Right lobe of liver (tissue), 6 donors: ENCODE results near the gene FAH. TPM values are rescaled to one million over a fixed set of nuclear protein-coding genes. Genes with fewer than 3 reads are reported as not detected.

ENCODE experiments used
- ATAC-seq, 4 donors: fragments of 200-7000 bp; cut with Tn5 transposase; one replicate each; pipeline ENCODE4 v1.9.1; 2020; ENCODE audit warnings: mild to moderate bottlenecking in 4 of 4, moderate library complexity in 4 of 4
- DNase-seq, 3 donors: peaks; one replicate each; pipeline ENCODE4 v3.0.0-alpha.2; 2020
- H3K27ac ChIP-seq, 3 donors: fragments of 200-600 bp; one replicate each; pipeline ENCODE4 v1.8.0; 2022
- H3K27me3 ChIP-seq, 2 donors: fragments of 200-600 bp; one replicate each; pipeline ENCODE4 v1.8.0; 2022
- H3K36me3 ChIP-seq, 4 donors: fragments of 200-600 bp; sonication (generic) in 1 of 4; one replicate each; pipeline versions ENCODE4 v1.5.1 to v1.8.0; 2017 to 2022; ENCODE audit warnings: control low read depth in 1 of 4
- H3K4me1 ChIP-seq, 4 donors: fragments of 200-600 bp; sonication (generic) in 1 of 4; one replicate each; pipeline versions ENCODE4 v1.5.1 to v1.8.0; 2017 to 2022; ENCODE audit warnings: control low read depth in 1 of 4
- H3K4me3 ChIP-seq, 3 donors: fragments of 200-600 bp; one replicate each; pipeline ENCODE4 v1.8.0; 2022
- H3K9me3 ChIP-seq, 4 donors: fragments of 200-600 bp; sonication (generic) in 1 of 4; one replicate each; pipeline versions ENCODE4 v1.5.1 to v1.8.0; 2017 to 2022; ENCODE audit warnings: control low read depth in 1 of 4
- POLR2A ChIP-seq: fragments of 450-650 bp; IDR thresholded peaks from one replicate; pipeline ENCODE4 v1.6.1; 2017; ENCODE audit warnings: antibody characterized with exemption, mild to moderate bottlenecking
- WGBS: methylation state at CpG from one replicate; pipeline ENCODE4 v1.1.6; 2018; ENCODE audit warnings: low coverage, low lambda C conversion rate; ENCODE audit not compliant: insufficient coverage; ENCODE audit errors: missing lambda C conversion rate; 5-methylcytosine and 5-hydroxymethylcytosine counted together
- intact Hi-C, 2 donors: fragments of 100-400 bp; cut with DNase I; formaldehyde crosslinking; loops; one replicate each; pipeline versions ENCODE4 v1.11.2 to v1.14.1; 2022
- total RNA-seq, 6 experiments: library from RNA; depleted of rRNA in 2 of 6; stranded (reverse); fragments of >200 nt in 2 of 6; fragmentation: NEBNext Ultra II Directional in 3 of 6; extraction: Animal tissue kit (Norgen Biotek cat#: 25700) in 3 of 6; gene quantifications; one replicate each; pipeline versions ENCODE4 v1.1.0 to v1.2.4, GENCODE V29; 2016 to 2023
- TF ChIP-seq, protein P1 (sequence below), 4 donors: fragments of 200-600 bp in 3 of 4; fragments of 450-650 bp in 1 of 4; IDR thresholded peaks; one replicate each; pipeline versions ENCODE4 v1.5.1 to v1.8.0; 2016 to 2022; ENCODE audit warnings: antibody characterized with exemption in 4 of 4, mild to moderate bottlenecking in 2 of 4
- donor health status: DM: no; HTN: yes; CAD: no.
- donor health status: DM: no; HTN: no; CAD: no.
- donor health status: DM: no; HTN: no; CAD: no.
- donor health status: DM: no; HTN: yes; CAD: no.
- donor health status: DM: no; HTN: yes; CAD: no.

The FAH gene
- total RNA-seq, 6 experiments from 2014 or later = 164 to 250 (median 219) TPM

DNA sequence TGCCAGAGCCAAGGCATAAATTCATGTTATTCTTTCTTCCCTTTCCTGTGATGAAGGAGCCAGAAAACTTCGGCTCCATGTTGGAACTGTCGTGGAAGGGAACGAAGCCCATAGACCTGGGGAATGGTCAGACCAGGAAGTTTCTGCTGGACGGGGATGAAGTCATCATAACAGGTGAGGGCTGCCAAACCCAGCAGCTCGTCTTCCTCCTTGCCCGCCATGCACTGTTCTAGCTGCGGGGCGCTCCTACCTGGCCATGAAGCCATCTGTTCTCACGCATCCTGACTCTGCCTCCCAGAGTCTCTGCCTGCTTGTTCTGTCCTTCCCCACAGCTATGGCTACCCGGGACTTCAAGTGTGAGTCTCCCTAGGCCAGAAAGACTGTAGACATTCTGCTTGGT lies 28.2 kb downstream of the FAH start:
- intact Hi-C loops = no loop called here
- WGBS = 100% methylated on average over 2 of the region's 10 CpGs
- ATAC-seq (no peak), DNase-seq (no peak)
- H3K9me3 ChIP-seq = no peaks in the 10 kb centered on the region
- H3K4me1 ChIP-seq = peaks cover 0 to 9% (median 4%) of the 10 kb centered on the region in 4 donors
- H3K4me3 ChIP-seq = no peak overlapping the region
- TF ChIP-seq, protein P1, sequence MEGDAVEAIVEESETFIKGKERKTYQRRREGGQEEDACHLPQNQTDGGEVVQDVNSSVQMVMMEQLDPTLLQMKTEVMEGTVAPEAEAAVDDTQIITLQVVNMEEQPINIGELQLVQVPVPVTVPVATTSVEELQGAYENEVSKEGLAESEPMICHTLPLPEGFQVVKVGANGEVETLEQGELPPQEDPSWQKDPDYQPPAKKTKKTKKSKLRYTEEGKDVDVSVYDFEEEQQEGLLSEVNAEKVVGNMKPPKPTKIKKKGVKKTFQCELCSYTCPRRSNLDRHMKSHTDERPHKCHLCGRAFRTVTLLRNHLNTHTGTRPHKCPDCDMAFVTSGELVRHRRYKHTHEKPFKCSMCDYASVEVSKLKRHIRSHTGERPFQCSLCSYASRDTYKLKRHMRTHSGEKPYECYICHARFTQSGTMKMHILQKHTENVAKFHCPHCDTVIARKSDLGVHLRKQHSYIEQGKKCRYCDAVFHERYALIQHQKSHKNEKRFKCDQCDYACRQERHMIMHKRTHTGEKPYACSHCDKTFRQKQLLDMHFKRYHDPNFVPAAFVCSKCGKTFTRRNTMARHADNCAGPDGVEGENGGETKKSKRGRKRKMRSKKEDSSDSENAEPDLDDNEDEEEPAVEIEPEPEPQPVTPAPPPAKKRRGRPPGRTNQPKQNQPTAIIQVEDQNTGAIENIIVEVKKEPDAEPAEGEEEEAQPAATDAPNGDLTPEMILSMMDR (IDR thresholded peaks at IDR 0.05) = no peak
- TF ChIP-seq POLR2A = no peak
- no peaks in the 10 kb centered on the region for H3K27me3 ChIP-seq
- H3K27ac ChIP-seq = no peak overlapping the region
- peaks cover 0 to 90% (median 46%) of the 10 kb centered on the region in 4 donors for H3K36me3 ChIP-seq

DNA sequence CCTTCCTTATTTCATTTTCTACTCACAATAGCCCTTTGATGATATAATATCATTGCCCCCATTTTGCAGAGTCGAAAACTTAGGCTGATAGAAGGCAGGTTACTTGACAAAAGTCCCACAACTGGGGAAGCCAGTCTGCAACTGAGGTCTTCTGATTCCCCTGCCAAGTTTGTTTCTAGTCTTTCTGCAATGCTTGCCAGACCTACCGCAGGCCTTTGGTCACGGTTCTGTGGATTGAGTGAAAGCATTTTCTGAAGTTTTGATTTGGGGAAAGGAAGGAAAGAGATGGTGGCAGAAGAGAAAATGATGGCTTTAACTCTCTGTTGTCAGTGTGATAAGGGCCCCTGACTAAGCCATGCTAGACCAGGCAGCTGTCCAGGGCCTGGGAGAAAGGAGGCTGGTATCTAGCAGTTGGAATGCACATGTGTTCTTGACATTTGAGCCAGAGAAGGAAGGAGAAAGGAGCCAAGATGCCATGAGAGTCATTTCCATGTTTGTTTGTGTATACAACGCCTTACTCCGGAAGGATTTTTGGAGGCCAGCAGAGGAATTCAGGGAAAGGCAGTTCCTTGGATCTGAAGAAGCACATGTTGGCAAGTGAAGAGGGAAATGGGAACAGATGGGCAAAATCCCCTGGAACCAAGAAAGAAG lies 29.9 kb downstream of the FAH start:
- Histone ChIP-seq H3K4me3 (no peak overlapping the region), H3K36me3 (peaks cover 4 to 99% (median 56%) of the 10 kb centered on the region in 4 donors), H3K9me3 (no peaks in the 10 kb centered on the region), H3K4me1 (no peaks in the 10 kb centered on the region), H3K27ac (no peak overlapping the region), H3K27me3 (no peaks in the 10 kb centered on the region)
- no peak for TF ChIP-seq POLR2A
- TF ChIP-seq, protein P1 (IDR thresholded peaks at IDR 0.05) = no peak
- DNase-seq (no peak), ATAC-seq (no peak)
- 82% methylated on average over 5 of the region's 5 CpGs for WGBS
- intact Hi-C loops = no loop called here

DNA sequence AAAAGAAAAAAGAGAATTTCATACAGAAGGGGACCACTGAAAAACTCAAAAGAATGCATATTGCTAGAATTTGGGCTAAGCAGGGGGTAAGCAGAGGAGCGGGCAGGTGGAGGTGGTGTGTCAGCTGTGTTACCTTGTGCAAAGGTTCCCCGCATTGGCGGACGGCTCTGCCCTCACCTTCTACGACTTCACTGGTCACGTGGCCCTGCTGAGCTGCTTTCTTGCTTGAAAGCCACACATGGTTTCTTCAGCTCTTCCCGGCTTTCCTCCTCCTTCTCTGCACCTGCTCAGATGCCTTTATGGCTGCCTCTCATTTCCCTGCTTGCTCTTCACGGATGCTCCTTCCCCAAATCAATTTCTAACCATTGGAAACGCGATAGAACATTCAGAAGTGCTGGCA lies 30.5 kb downstream of the FAH start:
- Histone ChIP-seq H3K9me3 (no peaks in the 10 kb centered on the region), H3K27ac (no peak overlapping the region), H3K36me3 (peaks cover 4 to 99% (median 57%) of the 10 kb centered on the region in 4 donors), H3K4me3 (no peak overlapping the region), H3K4me1 (no peaks in the 10 kb centered on the region), H3K27me3 (no peaks in the 10 kb centered on the region)
- no peak for DNase-seq
- no peak for TF ChIP-seq POLR2A
- TF ChIP-seq, protein P1 (IDR thresholded peaks at IDR 0.05) = no peak
- 83% methylated on average over 3 of the region's 10 CpGs for WGBS
- ATAC-seq = no peak
- intact Hi-C loops = no loop called here

DNA sequence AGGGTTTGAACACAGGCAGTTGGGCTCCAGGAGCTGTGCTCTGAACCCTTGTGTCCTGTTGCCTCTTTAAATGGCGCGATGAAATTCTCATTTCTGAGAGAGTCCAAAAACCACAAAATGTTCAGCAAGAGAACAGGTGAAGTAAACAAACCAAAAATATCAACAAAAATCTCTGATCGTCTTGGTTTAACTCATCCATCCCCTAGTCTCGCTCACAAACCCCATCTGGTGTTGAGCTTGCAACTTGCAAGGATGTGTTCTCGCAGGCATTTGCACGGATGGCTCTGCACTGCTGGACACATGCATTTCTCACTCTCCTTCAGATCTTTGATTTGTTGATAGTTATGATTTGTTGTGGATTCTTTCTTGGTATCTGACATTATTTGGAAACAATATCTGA lies 31.1 kb downstream of the FAH start:
- no peaks in the 10 kb centered on the region for H3K27me3 ChIP-seq
- TF ChIP-seq, protein P1 (IDR thresholded peaks at IDR 0.05) = peak in 1 of 4 donors; percentile 18
- TF ChIP-seq POLR2A = no peak
- H3K27ac ChIP-seq = no peak overlapping the region
- 64% methylated on average over 5 of the region's 6 CpGs for WGBS
- ATAC-seq = no peak
- no peaks in the 10 kb centered on the region for H3K4me1 ChIP-seq
- intact Hi-C loops = no loop called here
- no peak for DNase-seq
- no peaks in the 10 kb centered on the region for H3K9me3 ChIP-seq
- H3K4me3 ChIP-seq = no peak overlapping the region
- H3K36me3 ChIP-seq = peaks cover 4 to 99% (median 55%) of the 10 kb centered on the region in 4 donors
